ENCODE data around the gene PDE12.

DNA sequence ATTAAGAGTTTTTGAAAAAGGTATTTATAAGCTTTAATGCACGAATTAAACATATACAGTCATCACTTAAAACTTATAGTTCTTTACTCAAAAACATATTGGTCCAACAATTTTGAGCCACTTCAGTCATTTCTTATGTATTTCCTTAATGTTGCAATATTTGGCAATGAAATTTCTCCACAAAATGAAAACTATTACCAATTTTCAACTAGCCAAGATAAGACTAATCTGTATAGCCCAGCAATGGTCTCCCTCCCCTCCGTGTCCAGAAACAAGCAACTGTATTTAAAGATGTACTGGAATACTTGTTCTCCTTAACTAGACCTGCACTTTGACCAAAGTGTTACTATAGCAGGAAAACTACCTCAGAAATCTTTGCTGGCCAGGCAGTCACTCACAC, 31.8 kb downstream of the PDE12 start:
- TF ChIP-seq POLR2A (IDR thresholded peaks at IDR 0.05) (no peak), CTCF (IDR thresholded peaks at IDR 0.05) (no peak)

Measured in body of pancreas (tissue), 4 donors.